GM12874 (cell line): Measurements from ENCODE around the gene MTSS2.

Experiments used
- TF ChIP-seq, protein P1 (sequence below): IDR thresholded peaks from 2 replicates; pipeline ENCODE4 v1.5.1; 2011; ENCODE audit warnings: low read depth, mild to moderate bottlenecking, control low read depth, low read length, moderate library complexity; ENCODE audit not compliant: insufficient read depth

Gene MTSS2

DNA sequence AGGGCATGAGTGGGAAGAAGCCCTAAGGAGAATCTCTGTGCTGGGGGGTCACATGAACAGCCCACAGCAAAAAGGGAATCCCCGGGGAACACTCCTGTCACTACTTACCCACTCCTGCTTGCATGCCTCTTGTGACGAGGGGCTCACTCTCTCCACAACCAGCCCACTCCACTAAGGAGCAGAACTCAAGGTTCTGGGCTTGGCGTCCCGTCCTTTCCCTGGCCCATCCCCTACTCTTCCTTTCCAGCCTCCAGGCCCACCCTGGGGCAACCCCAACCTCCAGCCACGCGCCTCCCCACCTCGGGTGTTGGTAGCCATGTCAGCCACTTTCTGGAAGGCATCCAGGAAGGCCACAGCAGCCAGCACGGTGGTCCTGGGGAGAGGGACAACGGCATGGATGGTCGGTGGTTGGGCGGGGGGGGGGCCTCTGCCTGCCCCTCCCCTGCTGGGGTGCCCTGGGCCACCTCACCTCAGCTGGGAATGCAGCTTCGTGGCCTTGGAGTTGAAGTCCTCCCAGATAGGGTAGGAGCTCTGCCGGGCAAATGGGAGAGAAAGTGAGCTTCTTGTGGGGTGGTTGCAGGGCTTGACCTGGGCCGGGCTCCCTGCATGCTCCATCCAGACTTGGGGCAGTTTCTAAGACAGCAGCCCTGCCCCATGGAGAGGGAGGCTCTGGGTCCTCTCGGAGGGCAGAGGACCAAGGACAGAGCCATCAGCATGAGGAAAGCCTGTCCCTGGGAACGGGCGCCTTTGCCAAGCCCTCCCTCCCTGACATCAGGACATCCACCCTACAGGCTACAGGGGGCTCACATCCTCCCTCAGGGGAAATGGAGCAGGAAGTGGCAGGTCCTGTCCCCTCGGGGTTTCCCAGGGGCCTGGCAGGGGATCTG is 5.1 kb downstream of the MTSS2 start:
- TF ChIP-seq, protein P1, sequence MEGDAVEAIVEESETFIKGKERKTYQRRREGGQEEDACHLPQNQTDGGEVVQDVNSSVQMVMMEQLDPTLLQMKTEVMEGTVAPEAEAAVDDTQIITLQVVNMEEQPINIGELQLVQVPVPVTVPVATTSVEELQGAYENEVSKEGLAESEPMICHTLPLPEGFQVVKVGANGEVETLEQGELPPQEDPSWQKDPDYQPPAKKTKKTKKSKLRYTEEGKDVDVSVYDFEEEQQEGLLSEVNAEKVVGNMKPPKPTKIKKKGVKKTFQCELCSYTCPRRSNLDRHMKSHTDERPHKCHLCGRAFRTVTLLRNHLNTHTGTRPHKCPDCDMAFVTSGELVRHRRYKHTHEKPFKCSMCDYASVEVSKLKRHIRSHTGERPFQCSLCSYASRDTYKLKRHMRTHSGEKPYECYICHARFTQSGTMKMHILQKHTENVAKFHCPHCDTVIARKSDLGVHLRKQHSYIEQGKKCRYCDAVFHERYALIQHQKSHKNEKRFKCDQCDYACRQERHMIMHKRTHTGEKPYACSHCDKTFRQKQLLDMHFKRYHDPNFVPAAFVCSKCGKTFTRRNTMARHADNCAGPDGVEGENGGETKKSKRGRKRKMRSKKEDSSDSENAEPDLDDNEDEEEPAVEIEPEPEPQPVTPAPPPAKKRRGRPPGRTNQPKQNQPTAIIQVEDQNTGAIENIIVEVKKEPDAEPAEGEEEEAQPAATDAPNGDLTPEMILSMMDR, result no peak

DNA sequence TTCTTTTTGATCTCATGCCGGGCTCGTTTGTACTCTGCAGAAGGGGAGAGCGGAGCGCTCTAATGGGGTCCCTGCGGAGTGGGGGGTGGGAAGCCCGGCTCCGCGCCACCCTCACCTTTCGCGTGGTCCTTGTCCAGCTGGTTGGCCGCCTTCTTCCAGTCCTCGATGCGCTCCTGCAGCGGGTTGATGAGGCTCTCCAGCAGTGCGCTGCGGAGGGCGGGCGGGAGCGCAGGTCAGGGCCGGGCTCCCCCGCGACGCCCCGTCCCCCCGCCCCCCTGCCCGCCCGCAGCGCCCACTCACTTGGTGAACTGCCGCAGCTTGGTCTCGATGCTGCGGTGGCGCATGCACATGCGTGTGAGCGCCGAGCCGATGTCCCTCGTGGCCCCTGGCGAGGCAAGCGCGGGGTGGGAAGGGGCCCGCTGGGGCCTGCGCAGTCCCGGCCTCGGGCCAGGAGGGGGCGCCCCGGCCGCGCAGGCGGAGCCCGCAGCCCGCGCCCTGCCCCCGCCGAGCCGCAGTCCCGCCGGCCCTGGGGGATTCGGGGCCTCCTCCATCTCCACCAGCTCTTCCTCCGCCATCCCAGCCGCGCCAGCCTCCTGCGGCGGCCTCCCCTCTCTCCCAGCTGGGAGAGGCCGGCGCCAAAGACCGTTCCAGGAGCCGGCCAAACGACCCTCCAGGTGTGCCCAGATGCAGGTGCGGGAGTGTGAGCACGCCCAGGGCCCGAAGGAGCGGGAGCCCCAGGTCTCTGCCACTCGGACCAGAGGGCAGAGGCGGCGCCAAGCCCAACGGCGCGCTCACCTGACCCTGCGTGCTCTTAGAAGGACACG is 6.0 kb downstream of the MTSS2 start:
- TF ChIP-seq, protein P1, result peak; percentile 22; the same call in 1 of the 2 replicates

DNA sequence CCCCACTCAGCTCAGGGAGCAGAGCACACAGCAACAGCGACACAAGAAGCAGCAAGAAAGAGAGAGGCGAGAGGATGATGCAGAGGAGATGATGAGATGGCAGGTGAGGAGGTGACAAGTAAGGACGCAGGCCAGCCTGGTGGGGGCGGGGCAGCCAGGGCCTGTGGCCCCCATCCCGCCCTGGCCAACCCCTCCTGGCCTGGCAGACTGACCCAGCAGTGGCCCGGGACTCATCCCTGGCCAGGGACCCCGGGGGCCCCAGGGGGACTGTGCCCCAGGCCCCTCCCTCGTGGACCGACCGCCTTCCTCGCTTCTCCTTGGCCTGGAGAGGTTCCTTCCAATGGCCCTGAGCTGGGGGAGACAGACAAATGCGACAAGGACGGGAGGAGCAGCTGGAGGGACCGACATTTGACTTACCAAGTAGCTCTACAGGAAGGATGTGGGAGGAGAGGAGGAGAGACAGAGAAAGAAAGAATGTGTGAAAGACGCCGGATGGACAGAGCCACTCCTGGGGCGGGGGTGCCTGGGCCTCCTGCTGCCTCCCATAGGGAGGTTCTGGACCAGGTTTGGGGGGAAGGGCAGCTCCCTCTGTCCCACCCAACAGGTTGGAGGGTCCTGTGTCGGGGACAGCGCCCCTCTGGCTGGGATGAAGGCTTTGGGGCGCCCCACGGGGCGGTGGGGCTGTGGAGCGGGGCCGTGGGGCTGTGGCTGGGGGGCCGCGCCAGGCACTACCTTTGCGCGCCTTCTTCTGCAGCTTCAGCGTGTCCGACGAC is 6.8 kb downstream of the MTSS2 start:
- TF ChIP-seq, protein P1, result no peak

DNA sequence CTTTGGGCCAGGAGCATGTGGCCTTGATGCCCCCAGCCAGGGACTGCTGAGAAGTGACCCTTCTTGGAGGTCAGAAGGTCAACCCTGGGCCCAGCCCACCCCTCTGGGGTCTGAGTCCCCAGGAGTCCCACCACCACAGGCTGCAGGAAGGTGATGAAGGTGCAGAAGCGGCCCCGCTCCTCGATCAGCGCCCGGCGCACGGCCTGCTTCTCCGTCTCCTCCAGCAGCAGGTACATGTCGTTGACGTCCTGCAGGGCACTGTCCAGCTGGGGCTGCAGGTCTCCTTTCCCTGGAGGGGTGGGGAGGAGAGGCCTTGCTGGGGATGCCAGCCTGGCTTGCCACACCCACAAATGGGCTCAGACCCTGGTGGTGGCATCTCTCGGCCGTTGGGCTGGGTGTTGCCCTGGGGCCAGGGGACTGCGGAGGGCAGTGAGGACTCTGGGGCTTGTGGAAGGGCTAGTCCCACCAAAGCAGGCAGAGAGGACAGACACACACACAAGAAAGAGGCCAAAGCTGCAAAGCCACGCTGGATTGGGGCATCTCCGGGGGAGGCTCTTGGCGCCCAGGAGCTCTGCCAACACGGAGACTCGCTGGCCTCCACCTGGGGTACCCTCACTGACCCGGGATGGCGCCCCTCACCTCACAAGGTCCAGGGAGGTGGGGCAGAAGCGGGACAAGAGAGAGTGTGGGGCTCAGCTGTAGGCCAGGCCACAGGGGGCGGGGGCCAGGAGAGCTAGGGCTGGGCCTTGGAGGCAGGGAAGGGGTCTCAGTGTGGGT is 7.5 kb downstream of the MTSS2 start:
- TF ChIP-seq, protein P1, result no peak

DNA sequence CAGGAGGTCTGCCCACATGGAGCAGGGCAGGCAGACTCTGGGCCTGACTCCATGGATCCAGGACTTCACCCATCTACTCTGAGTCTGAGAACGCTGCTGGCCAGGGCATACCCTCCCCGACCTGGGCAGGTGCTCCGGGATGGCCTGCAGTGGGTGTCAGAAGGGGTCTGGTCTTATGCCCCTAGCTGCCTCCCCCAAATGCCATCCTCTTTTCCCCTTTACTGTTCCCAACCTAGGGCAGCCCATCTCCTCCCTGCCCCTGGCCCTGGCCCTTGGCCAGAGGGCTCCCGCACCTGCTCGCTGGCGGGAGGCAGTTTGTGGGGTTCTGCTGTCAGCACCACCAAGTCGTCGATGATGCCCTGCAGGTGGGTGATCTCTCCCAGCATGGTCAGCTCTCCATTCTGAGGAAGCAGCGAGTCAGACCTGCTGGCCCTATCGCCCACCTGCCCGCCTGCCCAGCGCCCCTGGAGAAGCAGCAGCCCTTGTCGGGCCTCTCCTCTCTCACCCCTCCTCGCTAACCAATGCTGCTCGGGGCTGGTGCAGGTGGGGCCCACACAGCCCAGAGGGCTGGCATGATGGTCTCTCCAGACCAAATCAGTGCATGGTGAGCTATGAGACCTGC is 8.2 kb downstream of the MTSS2 start:
- TF ChIP-seq, protein P1, result no peak

DNA sequence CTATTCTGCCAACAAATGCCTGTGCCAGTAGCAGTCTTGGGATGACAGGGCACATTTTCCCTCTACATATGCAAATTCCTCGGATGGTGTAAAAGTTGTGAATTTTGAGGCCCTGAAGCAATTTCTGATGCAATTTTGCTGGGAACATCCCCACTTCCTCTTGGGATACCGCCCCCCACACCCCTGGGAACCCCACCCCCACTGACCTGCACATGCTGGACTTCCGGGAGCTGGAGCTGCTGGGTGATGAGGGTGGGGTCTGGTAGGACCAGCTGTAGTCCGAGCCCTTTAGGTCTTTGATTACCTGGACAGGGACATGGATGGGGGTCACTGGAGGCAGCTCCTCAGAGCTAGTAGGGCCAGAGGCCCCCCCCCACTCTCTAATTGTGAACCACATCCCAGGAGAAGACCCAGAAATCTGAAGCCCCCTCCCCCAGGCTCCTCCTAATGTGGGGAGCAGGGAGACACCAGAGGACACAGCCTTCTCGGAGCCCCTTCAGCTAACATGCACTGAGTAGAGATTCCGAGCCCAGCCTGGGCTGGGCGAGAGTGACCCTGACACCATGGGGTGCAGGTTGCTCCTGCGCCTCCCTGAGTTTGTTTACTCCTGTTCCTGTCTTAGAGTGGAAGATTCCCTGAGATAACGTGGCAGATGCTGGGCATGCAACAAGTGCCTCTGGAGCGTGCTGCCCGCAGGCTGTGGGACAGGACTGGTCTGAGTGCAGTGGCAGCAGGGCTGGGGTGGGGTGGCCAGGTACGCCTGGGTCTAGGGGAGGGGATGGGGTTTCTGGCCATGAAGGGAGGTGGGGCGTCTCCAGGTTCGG is 9.0 kb downstream of the MTSS2 start:
- TF ChIP-seq, protein P1, result no peak
